Progenitor cell of endocrine pancreas (in vitro differentiated cells): ENCODE results near the gene SLAIN1. TPM values are rescaled to one million over a fixed set of nuclear protein-coding genes. Genes with fewer than 3 reads are reported as not detected.

Experiments
- DNase-seq: peaks from one replicate; pipeline ENCODE4 v3.0.0; 2021; ENCODE audit warnings: low spot score; ENCODE audit not compliant: unreplicated experiment
- H3K27ac Mint-ChIP-seq: 2 replicates; pipeline ENCODE4 v1.8.0; 2021; ENCODE audit warnings: mild to moderate bottlenecking, moderate library complexity, mixed read lengths
- H3K27me3 Mint-ChIP-seq: 2 replicates; pipeline ENCODE4 v1.8.0; 2021; ENCODE audit warnings: mixed read lengths
- H3K36me3 Mint-ChIP-seq: 2 replicates; pipeline ENCODE4 v1.8.0; 2022; ENCODE audit warnings: mixed read lengths; ENCODE audit not compliant: insufficient read depth
- H3K4me1 Mint-ChIP-seq: 2 replicates; pipeline ENCODE4 v1.8.0; 2021; ENCODE audit warnings: low read depth, mixed read lengths
- H3K4me3 Mint-ChIP-seq: 2 replicates; pipeline ENCODE4 v1.8.0; 2021; ENCODE audit warnings: low read depth, mild to moderate bottlenecking, moderate library complexity, mixed read lengths
- H3K9me3 Mint-ChIP-seq: 2 replicates; pipeline ENCODE4 v1.8.0; 2021; ENCODE audit warnings: low read depth, mixed read lengths
- total RNA-seq: library from RNA; stranded (reverse); gene quantifications from 2 replicates; pipeline ENCODE4 v1.2.1, GENCODE V29; 2021
- TF ChIP-seq, protein P1 (sequence below): fragments of 200-600 bp; sonication (generic); IDR thresholded peaks from one replicate; pipeline ENCODE4 v1.5.0; 2021; ENCODE audit warnings: antibody characterized with exemption, mild to moderate bottlenecking; ENCODE audit not compliant: unreplicated experiment

SLAIN1 gene
- total RNA-seq, 1 donor from 2014 or later: 46.3 TPM

DNA sequence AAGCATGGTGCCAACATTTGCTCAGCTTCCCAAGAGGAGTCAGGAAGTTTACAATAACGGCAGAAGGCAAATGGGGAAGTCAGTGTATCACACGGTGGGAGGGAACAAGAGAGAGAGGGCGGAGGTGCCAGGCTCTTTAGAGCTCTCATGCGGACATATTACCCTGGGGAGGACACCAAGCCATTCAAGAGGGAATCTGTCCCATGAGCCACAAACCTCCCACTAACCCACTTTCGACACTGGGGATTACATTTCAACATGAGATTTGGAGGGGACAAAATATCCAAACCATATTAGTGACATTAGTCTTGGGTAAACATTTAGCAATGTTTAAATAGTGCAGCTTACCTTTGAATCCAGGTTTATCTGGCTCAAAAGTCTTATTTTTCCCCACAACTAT lies 69.9 kb downstream of the SLAIN1 start:
- Mint-ChIP-seq H3K27ac (no peak overlapping the region), H3K36me3 (peaks cover 34% of the 10 kb centered on the region), H3K9me3 (peaks cover 7% of the 10 kb centered on the region), H3K4me1 (no peaks in the 10 kb centered on the region), H3K4me3 (no peak overlapping the region), H3K27me3 (no peaks in the 10 kb centered on the region)
- TF ChIP-seq, protein P1, sequence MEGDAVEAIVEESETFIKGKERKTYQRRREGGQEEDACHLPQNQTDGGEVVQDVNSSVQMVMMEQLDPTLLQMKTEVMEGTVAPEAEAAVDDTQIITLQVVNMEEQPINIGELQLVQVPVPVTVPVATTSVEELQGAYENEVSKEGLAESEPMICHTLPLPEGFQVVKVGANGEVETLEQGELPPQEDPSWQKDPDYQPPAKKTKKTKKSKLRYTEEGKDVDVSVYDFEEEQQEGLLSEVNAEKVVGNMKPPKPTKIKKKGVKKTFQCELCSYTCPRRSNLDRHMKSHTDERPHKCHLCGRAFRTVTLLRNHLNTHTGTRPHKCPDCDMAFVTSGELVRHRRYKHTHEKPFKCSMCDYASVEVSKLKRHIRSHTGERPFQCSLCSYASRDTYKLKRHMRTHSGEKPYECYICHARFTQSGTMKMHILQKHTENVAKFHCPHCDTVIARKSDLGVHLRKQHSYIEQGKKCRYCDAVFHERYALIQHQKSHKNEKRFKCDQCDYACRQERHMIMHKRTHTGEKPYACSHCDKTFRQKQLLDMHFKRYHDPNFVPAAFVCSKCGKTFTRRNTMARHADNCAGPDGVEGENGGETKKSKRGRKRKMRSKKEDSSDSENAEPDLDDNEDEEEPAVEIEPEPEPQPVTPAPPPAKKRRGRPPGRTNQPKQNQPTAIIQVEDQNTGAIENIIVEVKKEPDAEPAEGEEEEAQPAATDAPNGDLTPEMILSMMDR: no peak
- DNase-seq: no peak

DNA sequence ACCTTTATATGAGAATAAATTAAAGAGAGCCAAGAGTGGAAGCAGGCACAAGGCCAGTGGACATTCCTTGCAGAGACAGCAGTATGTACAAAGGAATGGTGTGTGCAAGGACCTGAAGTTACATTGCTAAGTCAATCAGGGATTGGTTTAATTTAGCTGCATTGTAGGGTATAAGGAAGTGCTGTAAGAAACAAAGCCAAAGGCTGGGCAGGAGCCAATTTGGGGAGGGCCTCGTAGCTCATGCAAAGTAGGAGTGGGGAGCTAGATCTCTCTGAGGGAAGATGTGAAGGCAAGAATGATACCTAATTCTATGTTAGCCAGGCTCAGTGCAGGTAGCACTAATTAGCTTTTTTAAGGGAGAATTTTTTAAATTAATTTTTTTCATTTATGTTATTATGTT lies 76.7 kb downstream of the SLAIN1 start:
- Mint-ChIP-seq H3K9me3 (peaks cover 3% of the 10 kb centered on the region), H3K27me3 (no peaks in the 10 kb centered on the region), H3K36me3 (no peaks in the 10 kb centered on the region), H3K4me1 (no peaks in the 10 kb centered on the region), H3K27ac (no peak overlapping the region), H3K4me3 (no peak overlapping the region)
- no peak for DNase-seq
- TF ChIP-seq, protein P1: no peak

DNA sequence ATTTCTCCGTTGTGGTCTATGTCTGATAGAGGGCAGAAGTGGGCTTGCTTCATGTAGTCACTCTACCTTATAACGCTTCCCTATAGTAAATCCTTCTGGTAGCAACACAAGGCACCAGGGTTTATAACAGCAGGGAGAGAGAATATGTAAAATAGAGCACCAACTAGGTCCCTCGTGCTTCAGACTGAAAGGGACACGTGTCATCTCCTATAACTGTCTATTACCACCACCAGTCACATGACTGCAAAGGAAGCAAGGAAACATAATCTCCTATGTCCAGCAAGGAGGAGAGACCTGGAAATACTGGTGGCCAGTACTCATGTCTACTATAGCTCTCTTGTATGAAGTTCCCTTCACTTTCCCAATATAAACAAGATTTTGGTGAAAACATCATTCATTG lies 79.2 kb downstream of the SLAIN1 start:
- H3K27ac Mint-ChIP-seq: no peak overlapping the region
- H3K36me3 Mint-ChIP-seq: no peaks in the 10 kb centered on the region
- H3K27me3 Mint-ChIP-seq: no peaks in the 10 kb centered on the region
- H3K9me3 Mint-ChIP-seq: no peaks in the 10 kb centered on the region
- no peak for DNase-seq
- TF ChIP-seq, protein P1: no peak
- H3K4me3 Mint-ChIP-seq: no peak overlapping the region
- peaks cover 4% of the 10 kb centered on the region for H3K4me1 Mint-ChIP-seq

DNA sequence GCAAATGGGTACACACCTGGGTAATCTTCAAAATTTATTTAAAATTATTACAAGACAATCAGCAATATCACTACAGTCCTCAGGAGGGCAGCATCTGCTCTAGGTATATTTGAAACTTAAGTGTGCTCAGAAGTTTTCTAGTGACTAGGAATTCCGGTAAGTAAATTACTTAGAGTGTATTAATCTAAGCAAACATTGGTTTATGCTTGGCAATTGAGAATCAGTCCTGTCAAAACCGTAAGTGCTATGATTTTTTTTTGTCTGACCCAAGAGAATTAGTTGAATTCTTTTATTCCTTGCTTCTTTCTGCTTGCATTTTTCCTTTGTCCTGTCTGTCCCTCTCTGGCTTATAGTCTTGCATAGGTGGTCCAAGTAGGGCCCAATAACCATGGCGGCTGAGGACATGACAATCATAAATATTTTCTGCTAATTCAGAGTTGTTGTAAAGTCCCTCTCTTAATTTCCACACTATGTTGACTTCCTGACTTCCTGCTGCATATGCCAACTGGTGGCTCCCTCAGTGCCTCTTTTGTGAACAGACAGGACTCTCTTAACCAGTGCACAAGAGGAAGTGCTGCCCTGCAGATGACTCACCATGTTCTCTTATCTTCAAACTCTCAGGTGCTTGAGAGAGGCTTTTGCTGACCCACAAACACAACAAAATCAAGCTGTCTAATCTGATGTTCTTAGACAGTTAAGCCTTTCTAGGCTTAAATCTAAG lies 82.2 kb downstream of the SLAIN1 start:
- no peaks in the 10 kb centered on the region for H3K36me3 Mint-ChIP-seq
- no peak overlapping the region for H3K27ac Mint-ChIP-seq
- H3K4me1 Mint-ChIP-seq: peaks cover 4% of the 10 kb centered on the region

DNA sequence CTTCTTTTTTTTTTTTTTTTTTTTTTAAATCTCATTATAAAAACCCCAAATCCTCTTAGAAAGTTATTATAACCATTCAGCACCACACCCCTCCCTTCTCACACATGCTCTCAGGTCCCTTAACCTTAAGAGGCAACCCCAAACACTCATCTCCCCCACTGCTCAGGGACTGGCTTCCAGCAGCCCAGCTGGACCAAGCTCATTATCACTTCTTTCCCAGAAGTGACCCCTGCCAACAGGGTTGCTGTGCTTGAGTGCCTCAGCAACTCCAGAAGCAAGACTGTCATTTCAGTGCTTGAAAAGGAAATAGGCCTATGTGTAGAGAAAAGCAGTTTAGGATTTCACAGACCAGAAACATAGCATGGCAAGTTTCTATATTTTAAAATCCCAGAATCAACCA lies 84.3 kb downstream of the SLAIN1 start:
- Mint-ChIP-seq H3K9me3 (no peaks in the 10 kb centered on the region), H3K27ac (no peak overlapping the region), H3K27me3 (no peaks in the 10 kb centered on the region), H3K4me1 (peaks cover 4% of the 10 kb centered on the region), H3K36me3 (no peaks in the 10 kb centered on the region), H3K4me3 (no peak overlapping the region)
- DNase-seq: no peak
- TF ChIP-seq, protein P1: no peak

More for the DNA sequence above, 82.2 kb downstream of the SLAIN1 start:
- Mint-ChIP-seq H3K9me3 (no peaks in the 10 kb centered on the region), H3K4me3 (no peak overlapping the region), H3K27me3 (no peaks in the 10 kb centered on the region)
- no peak for DNase-seq
- TF ChIP-seq, protein P1: peak; percentile 84
